ENCODE measurements around the gene JMJD8.

Gene JMJD8

DNA sequence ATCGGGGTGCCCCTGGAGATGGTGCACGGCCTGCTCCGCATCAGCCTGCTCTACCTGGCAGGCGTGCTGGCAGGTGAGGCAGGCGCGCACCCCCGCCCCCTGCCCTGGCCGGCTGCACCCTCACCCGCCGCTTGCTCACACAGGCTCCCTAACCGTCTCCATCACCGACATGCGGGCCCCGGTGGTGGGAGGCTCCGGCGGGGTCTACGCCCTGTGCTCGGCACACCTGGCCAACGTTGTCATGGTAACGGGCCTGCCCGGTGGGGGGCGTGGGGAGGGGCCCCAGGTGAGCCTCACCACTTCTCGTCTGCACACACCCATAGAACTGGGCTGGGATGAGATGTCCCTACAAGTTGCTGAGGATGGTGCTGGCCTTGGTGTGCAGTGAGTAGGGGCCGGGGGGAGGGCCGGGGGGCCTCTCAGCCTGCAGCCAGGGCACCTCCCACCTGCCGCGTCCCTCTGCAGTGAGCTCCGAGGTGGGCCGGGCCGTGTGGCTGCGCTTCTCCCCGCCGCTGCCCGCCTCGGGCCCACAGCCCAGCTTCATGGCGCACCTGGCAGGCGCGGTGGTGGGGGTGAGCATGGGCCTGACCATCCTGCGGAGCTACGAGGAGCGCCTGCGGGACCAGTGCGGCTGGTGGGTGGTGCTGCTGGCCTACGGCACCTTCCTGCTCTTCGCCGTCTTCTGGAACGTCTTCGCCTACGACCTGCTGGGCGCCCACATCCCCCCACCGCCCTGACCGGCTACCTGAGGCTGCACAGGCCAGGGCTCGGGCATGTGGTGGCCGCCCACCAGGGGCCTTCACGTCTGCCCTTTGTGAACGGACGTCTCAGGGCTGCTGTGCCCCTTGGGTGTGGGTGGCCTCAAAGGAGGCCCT is 6.6 kb downstream of the JMJD8 start:
- no peak for DNase-seq (ENCODE audit: low read depth)

GRCh38 chr16:676913-677312 is 7.2 kb downstream of the JMJD8 start:
- no peak for DNase-seq (ENCODE audit: low read depth)

- DNase-seq (ENCODE audit: low read depth), result no peak
These were observed 7.6 kb downstream of the JMJD8 start for GRCh38 chr16:676565-676902.

- no peak for DNase-seq (ENCODE audit: low read depth)
These were observed 8.1 kb downstream of the JMJD8 start for GRCh38 chr16:675884-676564.

DNA sequence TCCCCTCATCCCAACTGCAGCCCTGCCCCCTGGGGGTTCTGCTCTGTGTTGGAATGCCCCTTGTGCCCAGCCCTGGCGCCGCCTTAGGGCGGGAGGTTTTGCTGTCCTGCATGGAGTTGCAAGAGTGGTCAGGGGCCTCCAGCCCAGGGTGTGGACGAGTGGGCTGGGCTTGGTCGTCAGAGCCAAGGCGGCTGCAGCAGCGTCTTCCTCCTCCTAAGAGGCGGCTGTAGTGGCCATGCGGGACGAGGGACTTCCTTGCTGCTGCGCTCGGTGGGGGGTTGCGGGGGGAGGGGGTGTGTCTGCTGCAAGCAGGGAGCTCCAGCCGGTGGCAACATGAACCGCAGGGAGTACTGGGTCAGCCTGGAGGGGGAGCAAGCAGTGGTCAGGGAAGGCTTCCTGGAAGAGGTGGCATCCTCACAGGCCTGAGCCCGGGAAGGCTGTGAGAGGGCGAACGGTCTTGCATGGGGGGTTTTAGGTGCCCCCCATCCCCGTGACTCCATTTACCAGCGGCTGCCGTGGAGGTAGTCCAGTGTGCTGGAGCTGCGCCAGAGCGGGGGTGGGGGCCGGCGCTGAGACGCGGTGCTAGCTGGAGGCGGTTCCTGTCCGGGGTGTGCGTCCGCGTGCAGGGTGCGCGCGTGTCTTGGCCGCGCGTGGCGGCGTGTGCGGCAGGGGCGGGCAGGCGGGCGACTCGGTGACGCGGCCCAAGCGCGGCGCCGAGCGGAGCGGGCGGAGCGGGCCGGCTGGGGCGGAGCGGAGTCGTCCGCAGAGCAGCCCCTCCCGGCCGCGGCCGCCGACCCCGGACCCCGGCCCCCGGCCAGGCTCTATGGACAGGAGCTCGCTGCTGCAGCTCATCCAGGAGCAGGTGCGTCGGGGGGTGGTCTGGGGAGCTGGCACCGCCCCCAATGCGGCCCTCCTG is 8.9 kb downstream of the JMJD8 start, which contains the start of gene RHBDL1:
RHBDL1 (plus strand) TSS at position 704 of the 916 bp plus-strand sequence; CDS start at position 824, 120 bp downstream.
- no peak for DNase-seq (ENCODE audit: low read depth)

GRCh38 chr16:674214-674881 is 9.8 kb downstream of the JMJD8 start:
- no peak for DNase-seq (ENCODE audit: low read depth)

- no peak for DNase-seq (ENCODE audit: low read depth)
These were observed 10.6 kb downstream of the JMJD8 start for GRCh38 chr16:673399-673991.

- no peak for DNase-seq (ENCODE audit: low read depth)
These were observed 11.3 kb downstream of the JMJD8 start for GRCh38 chr16:672851-673250.

DNA sequence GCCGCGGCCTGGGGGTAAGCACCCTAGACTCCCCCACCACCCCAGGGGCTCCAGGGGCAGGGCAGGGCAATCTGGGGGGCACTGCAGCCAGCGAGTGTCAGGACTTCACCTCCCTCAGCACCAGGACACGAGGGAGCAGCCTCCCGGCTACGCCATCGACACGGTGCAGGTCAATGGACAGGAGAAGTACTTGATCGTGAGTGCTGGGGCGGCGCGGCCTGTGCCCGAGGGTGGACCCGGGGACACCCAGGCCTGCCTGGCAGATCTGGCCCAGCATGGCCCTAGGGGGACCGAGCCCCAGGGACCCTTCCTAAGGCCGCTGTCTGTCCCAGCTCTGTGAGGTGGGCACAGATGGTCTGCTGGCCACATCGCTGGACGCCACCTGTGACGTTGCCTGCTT is 11.8 kb downstream of the JMJD8 start:
- DNase-seq (ENCODE audit: low read depth), result no peak

DNA sequence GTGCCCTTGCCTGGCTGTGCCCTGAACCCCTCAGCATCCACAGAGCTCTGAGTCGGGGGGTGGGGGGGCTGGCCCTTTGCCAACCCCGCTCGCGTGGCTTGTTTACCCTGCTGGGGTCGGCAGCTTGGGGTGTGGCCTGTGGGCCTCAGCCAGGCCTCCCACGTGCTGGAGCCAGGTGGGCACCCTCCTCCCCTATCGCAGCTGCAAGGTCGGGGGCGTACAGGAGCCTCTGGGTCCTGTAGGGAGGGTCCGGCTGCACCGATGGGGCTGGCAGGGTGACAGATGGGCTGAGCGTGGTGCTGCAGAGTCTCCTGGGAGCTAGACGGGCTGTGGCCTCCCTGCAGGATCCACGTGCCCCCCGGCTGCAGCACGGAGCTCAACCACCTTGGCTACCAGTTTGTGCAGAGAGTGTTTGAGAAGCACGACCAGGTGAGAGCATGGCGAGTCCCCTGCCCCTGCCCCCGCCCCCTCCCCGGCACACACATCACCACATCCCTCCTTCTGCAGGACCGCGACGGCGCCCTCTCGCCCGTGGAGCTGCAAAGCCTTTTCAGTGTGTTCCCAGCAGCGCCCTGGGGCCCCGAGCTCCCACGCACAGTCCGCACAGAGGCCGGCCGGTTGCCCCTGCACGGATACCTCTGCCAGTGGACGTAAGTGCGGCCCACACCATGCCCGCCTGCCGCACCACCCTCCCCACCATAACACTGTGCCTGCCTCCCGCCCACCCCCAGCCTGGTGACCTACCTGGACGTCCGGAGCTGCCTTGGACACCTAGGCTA is 12.6 kb downstream of the JMJD8 start:
- DNase-seq (ENCODE audit: low read depth), result no peak

DNA sequence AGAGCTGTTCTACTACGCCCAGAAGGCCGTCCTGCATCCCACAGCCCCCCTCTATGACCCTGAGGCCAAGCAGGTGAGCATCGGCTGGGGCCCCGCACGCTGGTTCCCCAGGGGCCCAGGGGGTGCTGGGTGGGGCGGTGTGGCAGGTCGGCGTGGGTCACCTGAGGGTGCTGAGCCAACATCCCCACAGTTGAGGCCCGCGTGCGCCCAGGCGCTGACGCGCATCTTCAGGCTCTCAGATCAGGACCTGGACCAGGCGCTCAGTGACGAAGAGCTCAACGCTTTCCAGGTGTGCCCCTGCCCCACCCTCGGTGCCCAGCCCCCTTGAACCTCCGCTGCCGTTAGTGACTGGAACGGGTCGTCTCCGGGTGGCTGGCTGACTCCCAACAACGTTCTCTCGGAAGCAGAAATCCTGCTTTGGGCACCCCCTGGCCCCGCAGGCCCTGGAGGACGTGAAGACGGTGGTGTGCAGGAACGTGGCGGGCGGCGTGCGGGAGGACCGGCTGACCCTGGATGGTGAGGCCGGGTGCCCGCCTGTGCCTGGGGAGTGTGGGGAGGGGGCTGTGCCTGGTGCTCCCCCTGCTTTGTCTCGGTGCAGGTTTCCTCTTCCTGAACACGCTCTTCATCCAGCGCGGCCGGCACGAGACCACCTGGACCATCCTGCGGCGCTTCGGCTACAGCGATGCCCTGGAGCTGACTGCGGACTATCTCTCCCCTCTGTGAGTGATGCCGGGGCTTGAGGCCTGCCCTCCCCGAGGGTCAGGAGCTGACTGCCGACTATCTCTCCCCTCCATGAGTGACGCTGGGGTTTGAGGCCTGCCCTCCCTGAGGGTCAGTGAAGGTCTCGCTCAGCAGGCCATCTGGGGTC is 13.4 kb downstream of the JMJD8 start:
- no peak for DNase-seq (ENCODE audit: low read depth)

- no peak for DNase-seq (ENCODE audit: low read depth)
These were observed 14.5 kb downstream of the JMJD8 start for GRCh38 chr16:669666-670065.

DNA sequence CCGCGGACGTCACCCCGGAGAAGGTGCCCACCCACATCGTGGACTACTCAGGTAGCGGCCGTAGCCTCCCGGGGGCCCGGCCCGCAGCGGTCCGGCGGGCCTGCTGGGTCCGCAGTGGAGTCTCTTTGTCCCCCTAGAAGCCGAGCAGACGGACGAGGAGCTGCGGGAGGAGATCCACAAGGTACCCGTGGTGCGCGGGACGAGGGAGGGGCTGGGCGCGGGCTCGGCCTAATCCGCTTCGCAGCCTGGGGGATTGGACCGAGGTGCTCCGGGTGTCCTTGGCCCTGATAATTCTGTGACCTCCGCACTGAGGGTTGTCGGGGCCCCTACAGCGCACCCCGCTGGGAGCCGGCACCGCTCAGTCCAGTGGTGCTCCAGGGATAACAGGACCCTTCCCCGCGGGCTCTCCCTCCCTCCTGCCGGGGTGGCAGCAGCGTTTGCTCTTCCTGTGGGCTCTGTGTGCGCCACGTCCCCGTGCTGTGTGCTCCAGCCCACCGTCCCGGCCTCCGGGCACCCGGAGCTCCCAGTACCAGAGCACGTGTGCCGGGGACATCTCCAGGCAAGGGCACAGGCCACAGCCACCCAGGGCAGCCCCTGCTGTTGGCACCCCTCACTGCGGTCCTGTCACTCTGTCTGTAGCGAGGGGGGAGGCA is 15.5 kb downstream of the JMJD8 start:
- no peak for DNase-seq (ENCODE audit: low read depth)

DNA sequence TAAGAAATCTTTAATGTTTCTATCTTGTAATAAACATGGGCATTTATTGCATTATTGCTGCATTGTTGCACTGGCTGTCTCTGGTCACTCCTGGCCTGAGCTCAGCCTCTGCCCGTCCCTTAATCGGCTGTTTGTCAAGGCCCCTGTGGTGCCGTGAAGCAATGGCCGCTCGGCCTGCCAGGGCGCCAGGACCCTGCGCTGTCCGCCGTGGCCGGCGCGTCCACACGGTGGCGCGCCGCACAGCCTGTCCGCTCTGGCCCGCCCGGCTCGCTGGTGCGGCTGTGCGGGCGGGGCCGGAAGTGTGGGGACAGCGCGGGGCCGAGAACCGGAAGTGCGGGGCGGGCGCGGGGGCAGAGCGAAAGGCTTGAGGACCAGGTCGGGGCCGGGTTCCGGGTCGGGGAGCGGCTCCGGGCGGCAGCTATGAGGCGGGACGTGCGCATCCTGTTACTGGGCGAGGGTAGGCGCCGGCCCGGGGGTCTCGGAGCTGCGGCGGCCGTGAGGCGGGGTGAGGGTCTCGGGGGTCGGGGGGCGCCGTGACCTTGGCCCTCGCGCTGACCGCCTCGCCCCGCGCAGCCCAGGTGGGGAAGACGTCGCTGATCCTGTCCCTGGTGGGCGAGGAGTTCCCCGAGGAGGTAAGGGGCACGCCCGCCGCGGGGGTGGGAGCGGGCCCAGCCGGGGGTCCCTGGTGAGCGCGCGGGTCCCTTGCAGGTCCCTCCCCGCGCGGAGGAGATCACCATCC is 16.2 kb downstream of the JMJD8 start, which contains the start of gene RHOT2:
RHOT2 (plus strand) TSS at position 353 of the 739 bp plus-strand sequence; CDS start at position 421, 68 bp downstream.
- peak; percentile 79 for DNase-seq (ENCODE audit: low read depth)

- DNase-seq (ENCODE audit: low read depth), result no peak
These were observed 16.9 kb downstream of the JMJD8 start for GRCh38 chr16:667113-667779.

DNA sequence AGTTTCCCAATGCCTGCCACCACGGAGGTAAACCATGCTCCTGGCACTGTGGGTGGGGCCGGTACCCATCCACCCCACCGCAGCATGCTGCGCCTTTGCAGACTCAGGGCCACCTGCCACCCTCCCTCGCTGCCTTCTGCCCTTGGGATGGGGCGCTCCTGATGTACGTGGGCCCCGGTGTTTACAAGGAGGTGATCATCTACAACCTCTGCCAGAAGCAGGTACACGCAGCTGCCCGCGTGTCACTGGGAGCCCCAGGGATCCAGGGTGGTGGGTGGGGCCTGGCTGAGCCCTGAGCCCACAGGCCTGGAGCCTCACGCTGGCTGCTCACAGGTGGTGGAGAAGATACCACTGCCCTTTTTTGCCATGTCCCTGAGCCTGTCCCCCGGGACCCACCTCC is 17.6 kb downstream of the JMJD8 start:
- no peak for DNase-seq (ENCODE audit: low read depth)

- no peak for DNase-seq (ENCODE audit: low read depth)
These were observed 21.5 kb downstream of the JMJD8 start for GRCh38 chr16:662597-662996.

DNA sequence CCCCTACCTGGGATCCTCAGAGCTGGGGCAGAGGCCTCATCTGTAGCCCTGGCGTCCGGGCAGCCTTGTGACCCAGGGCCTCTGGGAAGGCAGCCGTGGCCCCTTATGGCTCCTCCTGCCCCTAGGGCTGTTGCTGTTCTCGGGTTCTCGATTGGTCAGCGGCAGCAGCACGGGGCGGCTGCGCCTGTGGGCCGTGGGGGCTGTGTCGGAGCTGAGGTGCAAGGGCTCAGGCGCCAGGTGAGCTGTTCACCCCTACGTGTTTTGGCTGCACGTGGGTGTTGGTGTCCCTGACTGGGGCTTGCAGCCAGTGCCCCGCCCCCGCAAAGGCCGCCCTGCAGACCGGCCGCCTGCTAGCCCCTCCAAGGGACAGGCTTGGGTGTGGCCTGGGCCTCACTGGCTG is 22.0 kb downstream of the JMJD8 start:
- no peak for DNase-seq (ENCODE audit: low read depth)
